NCI-H82 (cell line): ENCODE measurements around the gene RND3.

Source experiments
- DNase-seq: peaks from one replicate; lab custom pipeline; 2025; lab: John Stamatoyannopoulos, UW

RND3 gene

DNA sequence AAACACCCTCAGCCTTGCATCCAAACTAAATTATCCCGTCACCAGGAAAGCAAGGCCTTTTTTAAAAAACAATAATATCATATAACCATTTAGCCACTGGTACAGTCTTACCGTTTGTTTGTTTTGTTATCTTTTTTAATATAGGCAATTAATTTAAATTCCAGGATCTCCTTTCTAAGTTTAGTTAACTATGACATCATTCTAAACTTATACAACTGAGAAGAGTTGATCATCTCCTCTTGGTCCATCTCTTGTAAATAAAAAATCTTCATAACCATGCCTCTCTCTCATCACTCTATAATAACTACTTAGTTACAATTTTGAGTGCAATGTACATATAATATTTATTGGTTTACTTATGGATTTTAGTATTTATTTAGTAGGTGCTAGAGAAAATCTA lies 46.2 kb downstream of the RND3 start:
- DNase-seq, result no peak

DNA sequence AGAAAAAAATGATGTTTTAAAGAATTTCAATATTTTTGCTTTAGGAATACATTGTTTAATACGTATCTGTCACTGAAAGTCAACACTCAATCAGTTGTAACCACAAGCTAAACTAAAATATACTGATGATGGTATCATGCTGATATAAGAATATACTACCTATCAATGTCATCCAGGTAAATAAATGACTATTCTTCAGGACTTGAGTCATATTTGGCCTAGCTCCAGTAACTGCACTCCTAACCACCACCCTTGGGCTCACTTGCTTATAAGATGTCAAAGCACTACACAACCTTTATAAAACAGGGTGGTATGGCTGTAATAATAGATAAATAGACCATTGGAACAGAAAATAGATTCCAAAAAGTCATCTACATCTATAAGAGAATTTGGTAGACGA lies 48.8 kb downstream of the RND3 start:
- no peak for DNase-seq

DNA sequence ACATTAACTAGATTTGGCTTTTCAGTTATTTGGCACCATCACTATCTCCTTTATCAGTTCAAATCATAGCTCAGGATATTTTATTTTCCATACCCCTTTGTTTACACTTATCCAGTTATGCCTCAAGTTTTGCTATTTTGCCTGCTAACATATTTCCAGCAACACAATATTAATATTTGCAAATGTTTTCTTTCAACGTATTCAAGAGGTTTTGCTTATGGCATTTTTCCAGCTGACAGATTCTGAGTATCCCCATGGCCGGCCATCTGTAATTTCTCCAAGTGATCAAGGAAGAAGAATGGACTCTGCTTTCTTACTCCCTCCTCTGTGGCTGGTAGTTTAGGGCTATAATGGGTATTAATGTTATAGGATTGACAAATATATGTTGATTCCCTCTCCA lies 49.4 kb downstream of the RND3 start:
- no peak for DNase-seq

DNA sequence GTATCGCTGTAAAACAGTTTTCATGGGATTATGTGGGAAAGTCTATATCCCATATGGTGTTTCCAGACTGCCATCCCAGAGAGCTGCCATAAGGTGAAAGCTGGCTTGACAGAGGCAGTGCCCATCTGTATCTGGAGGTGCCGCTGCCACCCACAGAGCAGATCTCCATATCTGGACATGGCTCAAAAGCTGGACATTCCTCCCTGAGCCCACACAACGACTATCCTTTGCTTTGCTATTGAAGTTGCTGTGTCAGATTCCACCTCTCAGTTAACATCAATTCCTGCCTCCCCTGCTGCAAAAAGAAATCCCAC lies 55.2 kb downstream of the RND3 start:
- peak; percentile 28 for DNase-seq

DNA sequence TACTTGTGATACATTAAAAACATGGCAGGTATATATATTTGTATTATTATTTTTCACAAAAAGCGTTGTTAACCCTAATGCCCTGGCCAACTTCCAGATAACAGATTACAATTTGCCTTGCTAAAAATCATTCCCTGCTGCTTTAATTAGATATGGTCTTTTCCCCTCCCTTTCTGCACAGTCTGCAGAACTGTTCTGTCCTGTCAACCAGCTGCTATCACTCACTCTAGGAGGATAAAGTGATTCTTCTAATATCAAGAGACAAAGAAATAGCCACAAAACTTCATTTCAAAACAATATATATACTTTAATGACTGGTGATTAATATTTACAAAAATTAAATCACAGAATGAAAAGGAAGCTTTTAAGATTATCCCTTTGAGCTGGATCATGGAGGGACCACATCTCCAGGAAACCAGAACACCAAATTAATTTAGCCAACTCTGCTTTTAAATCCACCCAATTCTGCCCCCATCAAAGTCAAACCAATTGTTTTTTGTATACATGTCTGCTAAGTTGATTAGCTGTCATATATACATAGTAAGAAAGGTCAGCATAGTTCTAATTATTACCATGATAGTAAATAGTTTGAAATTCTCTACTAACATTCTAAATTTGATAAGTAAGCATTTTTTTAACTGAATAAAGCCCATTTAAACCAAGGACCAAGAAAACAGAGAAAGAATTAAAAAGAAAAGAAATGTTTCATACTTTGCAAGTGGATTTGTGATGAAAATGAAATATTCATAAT lies 55.7 kb downstream of the RND3 start:
- DNase-seq, result no peak

DNA sequence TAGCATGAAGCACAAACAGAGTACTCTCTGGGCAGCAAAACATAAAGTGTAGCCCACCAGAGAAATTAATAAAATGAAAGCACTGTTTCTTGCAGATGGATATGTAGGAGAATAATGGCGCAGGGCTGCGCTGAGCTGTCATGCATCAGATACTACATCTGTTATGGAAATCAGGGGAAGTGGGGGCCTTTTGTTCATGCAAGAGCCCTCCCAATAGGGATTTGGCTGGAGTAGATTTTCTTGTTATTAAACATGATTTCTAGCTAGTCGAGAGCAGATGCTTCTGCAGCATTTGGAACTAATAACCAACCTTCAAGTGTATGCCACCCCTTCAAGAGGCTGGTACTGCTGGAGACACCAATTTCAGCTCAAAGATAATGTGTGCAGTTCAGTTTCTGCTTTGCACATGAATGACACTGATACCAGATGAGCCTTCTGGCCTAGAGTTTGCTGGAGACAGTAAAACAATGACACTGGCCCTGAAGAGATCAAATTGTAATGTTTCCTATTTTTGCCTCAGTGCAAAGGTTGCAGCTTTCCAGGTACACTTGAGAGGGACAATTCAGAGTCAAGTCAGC lies 58.0 kb downstream of the RND3 start:
- DNase-seq, result no peak

DNA sequence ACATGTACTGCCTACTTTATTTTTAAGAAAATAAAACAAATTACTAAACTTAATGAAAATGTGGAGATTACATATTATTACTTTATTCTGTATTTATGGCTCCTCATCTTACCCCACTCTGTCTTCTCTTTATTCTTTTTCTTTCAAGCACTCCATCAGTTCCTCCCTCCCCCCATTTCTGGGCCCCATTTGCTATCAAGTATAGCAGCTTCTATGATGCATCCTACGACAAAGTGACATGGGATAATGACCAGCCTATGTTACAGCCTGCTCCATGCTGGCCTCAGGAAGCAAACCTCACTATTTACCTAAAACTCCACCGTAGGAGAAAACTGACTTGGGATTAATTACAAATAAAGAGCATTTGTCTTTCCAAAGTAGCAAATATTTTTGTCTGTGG lies 58.8 kb downstream of the RND3 start:
- no peak for DNase-seq

DNA sequence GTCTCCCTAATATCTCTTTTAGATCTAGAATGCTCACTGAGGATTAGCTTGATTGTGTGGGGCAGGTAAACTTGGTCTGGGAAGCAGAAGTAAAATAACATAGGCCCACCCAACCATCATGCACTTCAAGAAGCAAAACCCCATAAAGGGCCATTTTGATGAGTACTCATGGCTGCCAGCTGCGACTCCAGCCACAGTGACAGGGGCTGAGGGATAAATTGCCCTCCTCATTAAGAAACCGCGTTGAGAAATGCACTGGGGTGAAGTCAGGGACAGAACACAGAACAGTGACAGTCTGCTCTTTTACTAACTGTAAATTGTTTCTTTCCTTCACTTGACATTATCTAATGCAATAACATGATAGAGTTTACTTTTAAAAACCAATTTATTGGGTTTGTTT lies 60.2 kb downstream of the RND3 start:
- no peak for DNase-seq

DNA sequence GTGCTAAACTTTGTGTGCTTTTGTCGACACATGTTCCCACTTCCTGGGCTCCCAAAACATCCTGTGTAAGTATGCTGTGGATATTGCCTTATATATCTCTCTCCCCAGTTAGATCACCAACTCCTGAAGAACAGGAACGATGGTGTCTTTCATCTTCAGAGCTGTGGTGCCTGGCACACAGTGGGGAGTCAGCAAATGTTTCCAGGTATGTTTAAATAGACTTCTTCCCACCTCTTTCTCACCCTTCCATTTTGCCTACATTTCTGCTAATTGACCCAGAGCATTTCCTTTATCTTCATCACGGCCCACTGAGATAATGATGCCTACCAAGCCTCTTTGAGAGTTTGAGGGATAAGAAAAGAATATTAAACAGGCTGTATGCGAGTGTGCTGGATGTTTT lies 60.7 kb downstream of the RND3 start:
- no peak for DNase-seq

DNA sequence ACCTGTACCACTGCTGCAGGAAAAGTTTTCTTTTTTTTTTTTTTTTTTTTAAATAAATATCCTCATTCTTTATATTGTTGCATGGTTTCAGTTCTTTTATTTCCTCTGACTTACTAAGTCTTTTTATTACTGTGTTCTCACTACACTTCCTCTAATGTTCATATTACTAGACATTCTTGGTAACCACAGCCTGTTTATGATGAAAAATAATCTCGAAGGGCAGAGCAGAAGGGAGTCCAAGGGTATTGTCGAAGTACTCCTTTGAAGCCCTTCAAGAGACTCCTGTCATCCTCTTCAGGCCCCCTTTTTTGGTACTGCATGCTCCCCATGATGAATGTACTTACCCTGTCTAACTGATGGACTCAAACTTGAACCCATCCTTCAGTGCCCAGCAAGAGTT lies 61.2 kb downstream of the RND3 start:
- DNase-seq, result no peak

DNA sequence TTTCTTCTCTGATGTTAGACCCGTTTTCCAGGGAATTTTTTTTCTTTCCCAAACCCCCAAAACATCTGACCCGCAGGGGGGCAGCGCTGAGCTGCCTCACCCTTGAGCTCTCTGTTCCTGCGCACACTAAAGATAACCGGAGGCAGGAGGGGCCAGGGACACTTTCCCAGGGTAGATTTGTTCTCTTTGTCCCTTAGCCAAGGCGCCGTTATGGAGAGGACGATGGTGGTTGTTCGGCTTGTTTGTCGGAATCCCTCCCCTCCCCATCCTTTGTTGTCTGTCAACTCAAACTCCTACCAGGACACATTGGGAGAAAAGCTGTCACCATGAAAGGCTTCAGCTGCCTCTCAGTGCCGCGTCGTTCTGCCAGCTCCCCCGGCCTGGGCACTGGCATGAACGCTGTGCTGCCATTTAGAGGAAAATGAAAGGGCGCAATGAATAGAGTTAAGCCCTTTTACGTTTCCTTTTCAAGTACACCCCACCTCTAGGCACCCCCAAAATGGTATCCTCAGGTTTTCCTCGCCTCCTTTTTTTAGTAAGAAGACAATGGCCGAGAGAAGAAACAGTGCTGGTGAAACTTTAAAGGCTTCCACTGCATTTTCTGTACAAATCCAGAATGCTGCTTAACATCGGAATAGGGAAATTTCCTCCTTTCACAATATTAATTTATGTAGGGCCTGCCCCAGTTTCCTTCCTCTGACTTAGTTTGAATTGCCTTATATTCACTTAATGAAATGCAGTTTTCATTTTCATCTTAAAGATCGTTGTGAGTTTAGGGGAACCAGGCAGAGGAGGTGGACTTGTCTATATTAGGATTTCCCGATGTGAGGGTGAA lies 62.1 kb downstream of the RND3 start:
- DNase-seq, result peak; percentile 55

DNA sequence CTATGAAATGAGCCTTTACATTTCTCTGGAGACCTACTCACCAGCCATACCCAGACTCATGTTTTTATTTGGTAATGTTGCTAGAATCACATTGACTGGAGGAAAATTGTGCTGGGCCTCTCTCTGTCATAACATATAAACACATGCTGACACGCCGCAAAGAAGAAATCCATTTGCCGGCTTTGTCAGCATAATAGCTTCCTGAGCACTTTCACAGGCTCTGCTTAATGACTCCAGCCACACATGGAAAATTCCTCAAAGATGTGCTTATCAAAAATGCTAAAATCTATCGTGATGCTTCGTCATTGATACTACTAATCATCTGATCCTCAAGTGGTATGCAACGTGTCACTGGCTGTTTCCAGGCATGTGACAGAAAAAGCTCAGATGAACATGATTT lies 63.1 kb downstream of the RND3 start:
- DNase-seq, result no peak

DNA sequence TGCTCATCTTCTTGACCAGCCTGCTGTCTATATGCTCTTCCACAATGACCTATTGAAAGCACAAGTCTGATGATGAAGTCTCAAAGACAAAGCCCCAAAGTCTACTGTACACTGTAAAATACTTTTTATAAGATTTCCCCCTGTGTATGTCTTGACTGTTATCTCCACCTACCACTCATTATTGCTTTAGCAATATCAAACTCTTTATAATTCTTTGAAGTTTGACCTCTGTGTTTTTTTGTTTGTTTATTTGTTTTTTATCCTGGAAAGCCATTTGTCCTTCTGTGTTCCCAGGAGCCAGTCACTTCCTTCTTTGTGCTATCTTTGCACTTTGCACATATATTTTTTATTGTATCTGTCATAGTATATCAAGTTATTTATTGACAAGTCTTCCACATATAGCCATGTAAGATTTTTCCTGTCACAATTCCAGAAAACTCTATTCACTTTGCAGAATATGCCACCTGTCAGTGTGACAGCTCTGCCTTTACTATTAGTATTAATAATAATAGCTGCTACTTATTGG lies 66.3 kb downstream of the RND3 start:
- DNase-seq, result no peak

DNA sequence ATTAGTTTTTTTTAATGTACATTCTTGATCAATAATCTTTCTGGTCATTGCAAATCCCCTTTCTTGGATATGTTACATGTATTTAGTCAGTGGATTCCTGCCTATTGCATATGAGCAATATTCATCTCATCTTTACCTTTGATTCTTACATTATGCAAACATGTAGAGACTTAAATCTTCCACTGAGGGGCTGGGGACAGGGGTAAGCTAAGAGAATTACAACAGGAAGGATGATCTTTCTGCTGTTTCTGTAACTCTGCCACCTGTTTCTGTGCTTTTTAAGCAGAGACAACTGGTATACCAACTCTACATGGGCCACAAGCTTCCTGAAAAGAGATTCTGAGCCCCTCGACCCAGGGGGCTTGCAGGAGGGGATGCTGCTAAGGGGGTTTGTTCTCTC lies 68.6 kb downstream of the RND3 start:
- DNase-seq, result no peak
